Stimulated activated CD8-positive, alpha-beta memory T cell treated with anti-CD3 and anti-CD28 coated beads, Interleukin-12 subunit alpha, Interleukin-12 subunit beta, amount 100 ng/mL, for 24 hours (primary cell): ENCODE measurements around the gene GPR83.
"Not testable (repeated sequence)": the region's sequence is repeated elsewhere in the genome, so short reads cannot be mapped to it uniquely, and the experiment has no call there.

Experiments
- DNase-seq: peaks from one replicate; pipeline ENCODE4 v3.0.0-alpha.2; 2020; ENCODE audit errors: extremely low read depth

Gene GPR83

DNA sequence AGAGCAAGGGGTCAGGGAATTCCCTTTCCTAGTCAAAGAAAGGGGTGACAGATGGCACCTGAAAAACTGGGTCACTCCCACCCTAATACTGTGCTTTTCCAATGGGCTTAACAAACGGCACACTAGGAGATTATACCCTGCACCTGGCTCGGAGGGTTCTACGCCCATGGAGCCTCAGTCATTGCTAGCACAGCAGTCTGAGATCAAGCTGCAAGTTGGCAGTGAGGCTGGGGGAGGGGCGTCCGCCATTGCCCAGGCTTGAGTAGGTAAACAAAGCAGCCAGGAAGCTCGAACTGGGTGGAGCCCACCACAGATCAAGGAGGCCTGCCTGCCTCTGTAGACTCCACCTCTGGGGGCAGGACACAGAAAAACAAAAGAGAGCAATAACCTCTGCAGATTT lies 30.6 kb downstream of the GPR83 start:
- not testable (repeated sequence) for DNase-seq

DNA sequence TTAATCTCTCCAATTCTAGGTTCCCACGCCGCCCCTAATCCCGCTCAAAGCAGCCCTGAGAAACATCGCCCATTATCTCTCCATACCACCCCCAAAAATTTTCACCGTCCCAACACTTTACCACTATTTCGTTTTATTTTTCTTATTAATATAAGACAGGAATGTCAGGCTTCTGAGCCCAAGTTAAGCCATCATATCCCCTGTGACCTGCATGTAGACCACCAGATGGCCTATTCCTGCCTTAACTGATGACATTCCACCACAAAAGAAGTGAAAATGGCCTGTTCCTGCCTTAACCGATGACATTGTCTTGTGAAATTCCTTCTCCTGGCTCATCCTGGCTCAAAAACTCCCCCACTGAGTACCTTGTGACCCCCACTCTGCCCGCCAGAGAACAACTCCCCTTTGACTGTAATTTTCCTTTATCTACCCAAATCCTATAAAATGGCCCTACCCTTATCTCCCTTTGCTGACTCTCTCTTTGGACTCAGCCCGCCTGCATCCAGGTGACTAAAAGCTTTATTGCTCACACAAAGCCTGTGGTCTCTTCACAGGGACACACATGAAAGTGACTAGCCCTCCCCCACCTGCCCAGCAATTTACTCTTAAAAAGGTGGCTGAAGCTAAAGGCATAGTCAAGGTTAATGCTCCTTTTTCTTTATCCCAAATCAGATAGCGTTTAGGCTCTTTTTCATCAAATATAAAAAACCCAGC lies 50.2 kb downstream of the GPR83 start:
- not testable (repeated sequence) for DNase-seq

DNA sequence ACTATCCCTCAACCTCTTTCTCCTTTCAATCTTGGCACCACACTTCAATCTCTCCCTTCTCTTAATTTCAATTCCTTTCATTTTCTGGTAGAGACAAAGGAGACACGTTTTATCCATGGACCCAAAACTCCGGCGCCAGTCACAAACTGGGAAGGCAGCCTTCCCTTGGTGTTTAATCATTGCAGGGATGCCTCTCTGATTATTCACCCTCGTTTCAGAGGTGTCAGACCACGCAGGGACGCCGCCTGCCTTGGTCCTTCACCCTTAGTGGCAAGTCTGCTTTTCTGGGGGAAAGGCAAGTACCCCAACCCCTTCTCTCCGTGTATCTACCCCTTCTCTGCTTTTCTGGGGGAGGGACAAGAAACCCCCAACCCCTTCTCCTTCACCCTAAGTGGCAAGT lies 54.9 kb downstream of the GPR83 start:
- DNase-seq, result not testable (repeated sequence)

DNA sequence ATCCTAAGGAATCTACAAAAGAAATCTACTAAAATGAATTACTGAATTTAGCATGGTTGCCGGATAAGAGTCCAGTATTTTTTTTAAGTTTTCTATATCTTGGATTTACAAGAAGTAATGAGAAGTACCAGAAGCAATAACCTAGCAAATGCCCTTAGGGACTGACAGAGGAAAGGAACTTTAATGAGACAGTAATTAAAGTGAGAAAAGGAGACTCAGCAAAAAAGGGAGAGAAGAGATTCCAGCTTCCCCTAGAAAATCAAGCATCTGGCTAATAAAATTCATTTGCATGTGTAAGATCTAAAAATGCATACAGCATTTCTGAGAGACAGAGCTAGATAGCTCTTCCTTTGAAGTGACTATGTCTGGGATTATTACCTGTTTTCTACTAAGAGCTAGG lies 57.7 kb downstream of the GPR83 start:
- no peak for DNase-seq

DNA sequence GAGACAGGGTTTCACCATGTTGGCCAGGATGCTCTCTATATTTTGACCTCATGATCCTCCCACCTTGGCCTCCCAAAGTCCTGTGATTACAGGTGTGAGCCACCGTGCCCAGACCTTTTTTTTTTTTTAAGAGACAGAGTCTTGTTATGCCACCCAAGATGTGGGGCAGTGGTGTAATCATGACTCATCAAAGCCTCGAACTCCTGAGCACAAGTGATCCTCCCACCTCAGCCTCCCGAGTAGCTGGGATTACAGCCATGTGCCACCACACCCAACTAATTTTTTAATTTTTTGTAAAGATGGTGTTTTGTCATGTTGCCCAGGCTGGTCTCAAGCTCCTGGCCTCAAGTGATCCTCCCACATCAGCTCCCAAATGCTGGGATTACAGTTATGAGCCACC lies 59.0 kb downstream of the GPR83 start:
- DNase-seq, result no peak

DNA sequence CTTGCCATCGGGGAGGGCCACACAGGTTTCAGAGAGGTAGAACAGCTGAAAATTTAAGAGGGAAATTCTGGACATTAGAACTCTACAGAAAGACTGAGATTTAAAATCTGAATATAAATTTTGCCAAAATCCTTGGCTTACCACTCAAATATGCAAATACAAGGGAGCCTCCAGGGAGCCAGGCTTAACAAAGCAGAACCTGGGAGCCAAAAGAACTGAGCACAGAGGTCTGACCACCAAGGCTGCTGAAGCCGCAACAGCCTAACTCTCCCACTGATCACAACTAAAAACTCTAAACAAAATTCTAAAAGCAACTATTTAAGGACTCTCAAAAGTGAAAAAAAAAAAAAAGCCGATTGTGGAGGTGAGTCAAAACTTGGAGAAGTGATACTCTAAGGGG lies 62.6 kb downstream of the GPR83 start:
- no peak for DNase-seq

DNA sequence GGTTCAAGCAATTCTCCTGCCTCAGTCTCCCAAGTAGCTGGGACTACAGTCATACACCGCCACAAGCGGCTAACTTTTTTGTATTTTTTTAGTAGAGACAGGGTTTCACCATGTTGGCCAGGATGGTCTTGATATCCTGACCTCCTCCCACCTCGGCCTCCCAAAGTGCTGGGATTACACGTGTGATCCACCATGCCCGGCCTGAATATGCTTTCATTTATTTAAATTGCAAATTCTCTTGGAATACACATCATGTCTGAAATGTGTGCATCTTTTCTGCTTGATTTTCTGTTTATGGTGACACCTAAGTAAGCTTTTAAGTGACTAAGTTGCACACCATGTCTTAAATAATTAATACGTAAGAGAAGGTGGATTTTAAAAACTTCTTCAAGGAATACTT lies 65.2 kb downstream of the GPR83 start:
- DNase-seq, result no peak

DNA sequence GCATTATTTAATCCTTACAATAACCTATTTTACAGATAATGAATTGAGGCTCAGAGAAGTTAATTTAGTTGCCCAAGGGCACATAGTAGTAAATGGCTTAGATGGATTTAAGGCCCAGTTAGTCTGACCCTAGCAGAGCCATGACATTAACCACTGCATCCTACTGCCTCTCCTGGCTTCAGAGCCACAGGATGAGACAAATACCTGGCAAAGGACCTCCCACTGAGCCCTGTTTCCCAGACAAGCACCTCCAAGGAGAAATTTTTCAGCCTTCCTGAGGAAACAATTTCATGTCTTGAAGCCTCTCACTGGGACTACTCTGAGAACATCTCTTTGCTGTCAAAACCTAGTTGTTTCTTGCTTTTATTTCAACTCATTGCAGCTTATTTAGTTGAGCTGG lies 68.4 kb downstream of the GPR83 start:
- DNase-seq, result no peak

DNA sequence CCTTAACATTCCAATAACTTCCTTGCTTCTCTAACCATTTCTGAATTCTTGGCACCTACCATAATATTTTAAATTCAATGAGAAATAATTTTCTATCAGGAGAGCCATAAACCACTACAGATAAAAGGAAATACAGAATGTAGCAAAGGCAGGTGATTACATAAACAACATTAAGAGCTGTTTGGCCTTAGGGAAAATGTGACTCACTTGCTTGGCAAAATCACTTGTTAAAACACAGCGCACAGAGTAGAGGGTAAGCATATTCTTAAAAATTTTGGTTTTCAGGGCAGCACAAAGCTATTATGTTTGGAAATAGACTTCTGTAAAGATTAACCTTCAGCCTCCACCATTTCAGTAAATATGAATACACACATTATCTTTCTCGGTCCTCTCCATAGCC lies 70.4 kb downstream of the GPR83 start:
- no peak for DNase-seq

DNA sequence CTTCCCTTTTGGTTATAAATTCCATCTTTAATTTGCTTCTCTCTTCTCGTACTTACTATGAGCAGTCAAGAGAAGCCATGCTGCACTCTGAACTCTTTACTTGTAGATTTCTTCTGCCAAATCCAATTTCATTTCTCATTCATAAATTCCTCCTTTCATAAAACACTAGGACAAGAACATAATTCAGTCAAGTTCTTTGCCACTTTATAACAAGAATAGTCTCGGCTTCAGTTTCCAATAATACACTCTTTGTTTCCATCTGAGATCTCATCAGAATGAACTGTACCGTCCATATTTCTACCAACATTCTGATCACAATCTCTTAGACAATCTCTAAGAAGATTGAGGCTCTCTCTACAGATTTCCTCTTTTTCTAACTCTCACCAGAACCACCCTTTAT lies 71.7 kb downstream of the GPR83 start:
- DNase-seq, result no peak

DNA sequence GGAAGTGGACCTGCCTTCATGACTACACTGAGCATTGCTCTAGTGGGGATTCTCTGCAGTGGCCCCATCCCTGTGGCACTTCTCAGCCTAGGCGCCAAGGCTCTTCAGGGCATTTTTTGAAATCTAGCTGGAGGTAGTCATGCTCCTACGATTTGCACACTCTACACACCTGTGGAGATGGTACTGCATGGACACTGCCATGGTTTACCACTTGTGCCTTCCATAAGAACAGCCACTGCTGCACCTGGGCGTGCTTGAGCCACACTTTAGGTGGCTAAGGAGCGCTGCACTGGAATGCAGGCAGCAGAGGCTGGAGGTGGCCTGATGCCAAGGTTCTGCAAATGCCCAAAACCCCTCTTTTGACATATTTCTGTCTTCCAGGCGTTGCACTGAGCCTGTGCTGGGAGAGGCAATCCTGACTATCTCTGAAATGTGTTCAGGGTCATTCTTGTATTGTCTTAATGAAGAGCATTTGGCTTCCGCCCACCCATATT lies 72.6 kb downstream of the GPR83 start:
- DNase-seq, result no peak
